Natural killer cell treated with Interleukin-12 subunit alpha and Interleukin-12 subunit beta and Interleukin-15 and Interleukin-18, amount 100 ng/mL, for 72 hours (primary cell): ENCODE data around the gene CTDNEP1. TPM values are rescaled to one million over a fixed set of nuclear protein-coding genes. Genes with fewer than 3 reads are reported as not detected.

Experiments used
- ATAC-seq, 2 donors: fragments of 150-1000 bp; cut with Tn5 transposase in 1 of 2; sonication (Bioruptor Pico), chemical (Tn5 transposase) in 1 of 2; 2 replicates each; pipeline ENCODE4 v1.10.0; 2021
- DNase-seq: peaks from one replicate; pipeline ENCODE4 v3.0.0; 2022; ENCODE audit warnings: low spot score
- H3K27ac Mint-ChIP-seq, 2 donors: 1 replicate in 1 of 2; 2 replicates in 1 of 2; pipeline ENCODE4 v1.8.0; 2022; ENCODE audit warnings: mixed read lengths in 2 of 2, mild to moderate bottlenecking in 1 of 2, moderate library complexity in 1 of 2
- H3K27me3 Mint-ChIP-seq, 2 donors: 1 replicate in 1 of 2; 2 replicates in 1 of 2; pipeline ENCODE4 v1.8.0; 2022; ENCODE audit warnings: mixed read lengths in 2 of 2
- H3K36me3 Mint-ChIP-seq: one replicate; pipeline ENCODE4 v1.8.0; 2022; ENCODE audit warnings: mixed read lengths
- H3K4me1 Mint-ChIP-seq, 2 donors: 1 replicate in 1 of 2; 2 replicates in 1 of 2; pipeline ENCODE4 v1.8.0; 2022; ENCODE audit warnings: low read depth in 2 of 2, mixed read lengths in 2 of 2, mild to moderate bottlenecking in 1 of 2
- H3K4me3 Mint-ChIP-seq: one replicate; pipeline ENCODE4 v1.8.0; 2022; ENCODE audit warnings: mixed read lengths
- H3K9me3 Mint-ChIP-seq: 2 replicates; pipeline ENCODE4 v1.8.0; 2022; ENCODE audit warnings: mixed read lengths
- total RNA-seq, 2 donors: library from RNA; stranded (reverse); gene quantifications; one replicate each; pipeline ENCODE4 v1.2.3, GENCODE V29; 2022

CTDNEP1 gene
- total RNA-seq, 2 donors from 2014 or later, result 145 to 165 TPM

- H3K4me3 Mint-ChIP-seq, result no peak overlapping the region
- H3K27me3 Mint-ChIP-seq, result no peaks in the 10 kb centered on the region
- no peak for DNase-seq
- H3K27ac Mint-ChIP-seq, result no peak overlapping the region
- H3K36me3 Mint-ChIP-seq, result peaks cover 4% of the 10 kb centered on the region
- no peaks in the 10 kb centered on the region for H3K9me3 Mint-ChIP-seq
- H3K4me1 Mint-ChIP-seq, result peaks cover 28 to 36% of the 10 kb centered on the region in 2 donors
- no peak for ATAC-seq
Observed at GRCh38 chr17:7223375-7223774, 28.2 kb downstream of the CTDNEP1 start.

DNA sequence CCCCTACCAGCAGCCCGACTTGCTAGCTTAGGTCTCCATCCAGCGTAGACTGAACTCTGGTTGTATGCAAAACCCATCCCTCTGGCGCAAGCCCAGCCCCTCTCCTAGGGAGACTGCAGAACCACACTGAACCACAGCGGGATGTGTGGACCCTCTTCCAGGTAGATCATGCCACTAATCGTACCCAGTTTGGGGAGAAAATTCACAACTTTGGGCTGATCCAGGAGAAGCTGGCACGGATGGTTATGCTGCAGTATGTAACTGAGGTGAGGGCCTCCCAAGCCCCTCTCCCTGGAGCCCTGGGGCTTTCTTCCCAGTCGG, 28.6 kb downstream of the CTDNEP1 start:
- no peak for DNase-seq
- Mint-ChIP-seq H3K4me1 (peaks cover 28 to 36% of the 10 kb centered on the region in 2 donors), H3K27ac (no peak overlapping the region), H3K4me3 (no peak overlapping the region), H3K27me3 (no peaks in the 10 kb centered on the region), H3K36me3 (peaks cover under 1% of the 10 kb centered on the region), H3K9me3 (no peaks in the 10 kb centered on the region)
- ATAC-seq, result no peak

- ATAC-seq (no peak), DNase-seq (no peak)
- Mint-ChIP-seq H3K27me3 (no peaks in the 10 kb centered on the region), H3K4me3 (peak overlapping the region; percentile 93), H3K36me3 (no peaks in the 10 kb centered on the region), H3K9me3 (no peaks in the 10 kb centered on the region), H3K4me1 (peaks cover 28 to 36% of the 10 kb centered on the region in 2 donors), H3K27ac (no peak overlapping the region)
Observed at GRCh38 chr17:7222093-7222971, 29.2 kb downstream of the CTDNEP1 start.

DNA sequence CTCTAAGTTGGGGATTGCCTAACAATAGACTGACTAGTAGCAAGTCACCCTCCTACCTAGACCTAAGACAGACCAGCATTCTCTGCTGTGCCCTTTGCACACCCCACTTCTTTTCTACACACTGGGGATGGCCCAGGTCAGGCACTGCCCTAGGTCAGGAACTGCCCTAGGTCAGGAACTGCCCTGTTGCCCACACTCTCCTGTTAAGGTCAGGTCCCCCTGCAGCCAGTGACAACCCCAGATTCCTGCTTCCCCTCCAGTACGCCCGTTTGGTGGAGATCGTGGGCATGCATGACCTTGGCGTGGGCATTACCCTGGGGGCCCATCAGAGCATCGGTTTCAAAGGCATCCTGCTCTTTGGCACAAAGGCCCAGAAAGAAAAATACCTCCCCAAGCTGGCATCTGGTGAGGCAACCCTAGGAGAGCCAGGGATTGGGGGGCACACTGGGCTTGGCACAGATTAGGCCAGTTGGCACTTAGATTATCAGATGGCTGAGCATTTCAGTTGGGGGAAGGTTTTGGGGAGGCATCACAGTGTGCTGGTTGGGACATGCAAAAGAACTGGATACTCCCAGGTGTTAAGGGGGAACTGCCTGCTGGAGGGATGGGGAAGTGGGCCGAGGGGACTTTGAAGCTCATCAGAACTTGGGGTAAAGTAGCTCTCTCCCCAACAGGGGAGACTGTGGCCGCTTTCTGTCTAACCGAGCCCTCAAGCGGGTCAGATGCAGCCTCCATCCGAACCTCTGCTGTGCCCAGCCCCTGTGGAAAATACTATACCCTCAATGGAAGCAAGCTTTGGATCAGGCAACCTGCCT, 30.0 kb downstream of the CTDNEP1 start:
- Mint-ChIP-seq H3K9me3 (no peaks in the 10 kb centered on the region), H3K4me3 (peak overlapping the region; percentile 93), H3K27ac (peak overlapping the region; percentile 98), H3K36me3 (no peaks in the 10 kb centered on the region), H3K27me3 (no peaks in the 10 kb centered on the region), H3K4me1 (peaks cover 29 to 39% of the 10 kb centered on the region in 2 donors)
- no peak for ATAC-seq
- no peak for DNase-seq

DNA sequence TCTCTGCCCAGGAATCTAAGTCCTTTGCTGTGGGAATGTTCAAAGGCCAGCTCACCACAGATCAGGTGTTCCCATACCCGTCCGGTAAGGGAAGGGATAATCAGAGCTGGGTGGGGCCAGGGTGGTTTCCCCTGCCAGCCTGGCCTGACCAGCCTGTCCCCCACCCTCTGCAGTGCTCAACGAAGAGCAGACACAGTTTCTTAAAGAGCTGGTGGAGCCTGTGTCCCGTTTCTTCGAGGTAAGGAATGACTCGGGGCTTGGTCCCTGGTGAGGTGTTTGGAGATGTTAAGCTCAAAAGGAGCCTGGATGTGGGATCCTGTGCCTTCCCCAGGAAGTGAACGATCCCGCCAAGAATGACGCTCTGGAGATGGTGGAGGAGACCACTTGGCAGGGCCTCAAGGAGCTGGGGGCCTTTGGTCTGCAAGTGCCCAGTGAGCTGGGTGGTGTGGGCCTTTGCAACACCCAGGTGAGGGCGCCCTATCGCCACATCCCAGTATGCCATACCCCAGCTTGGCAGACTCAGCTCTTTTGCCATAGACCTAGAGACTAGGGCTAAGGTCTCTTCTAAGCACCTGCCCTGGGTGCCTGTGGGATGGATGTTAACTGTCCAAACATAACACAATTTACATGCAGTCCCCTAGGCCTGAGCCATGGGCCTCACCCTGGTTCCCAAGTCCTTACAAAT, 30.8 kb downstream of the CTDNEP1 start:
- Mint-ChIP-seq H3K27me3 (no peaks in the 10 kb centered on the region), H3K4me3 (peak overlapping the region; percentile 93)

DNA sequence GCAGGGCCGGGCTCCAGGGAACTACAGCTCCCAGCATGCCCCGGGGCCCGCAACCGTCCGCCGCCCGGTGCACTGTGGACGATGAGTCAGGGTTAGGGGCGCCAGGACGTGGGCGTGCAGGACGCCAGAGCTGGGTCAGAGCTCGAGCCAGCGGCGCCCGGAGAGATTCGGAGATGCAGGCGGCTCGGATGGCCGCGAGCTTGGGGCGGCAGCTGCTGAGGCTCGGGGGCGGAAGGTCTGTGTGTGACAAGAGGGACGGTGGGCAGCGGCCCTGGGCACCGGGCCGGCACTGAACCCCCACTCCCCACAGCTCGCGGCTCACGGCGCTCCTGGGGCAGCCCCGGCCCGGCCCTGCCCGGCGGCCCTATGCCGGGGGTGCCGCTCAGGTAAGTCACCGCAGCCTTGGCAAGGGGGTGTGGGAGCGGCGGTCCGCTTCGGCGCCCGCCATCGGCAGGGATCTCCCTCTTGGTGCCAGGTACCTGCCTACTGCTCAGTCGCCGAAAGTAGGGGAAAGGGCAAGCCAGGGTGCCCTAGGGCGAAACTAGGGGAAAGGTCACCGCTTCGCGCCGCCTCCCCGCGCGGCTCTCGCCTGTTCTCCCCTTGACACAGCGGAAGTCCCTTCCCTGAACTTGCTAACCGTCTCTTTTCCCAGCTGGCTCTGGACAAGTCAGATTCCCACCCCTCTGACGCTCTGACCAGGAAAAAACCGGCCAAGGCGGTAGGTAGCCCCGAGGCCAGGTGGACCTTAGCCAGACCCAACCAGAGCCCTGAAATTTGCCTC, 31.5 kb downstream of the CTDNEP1 start, which contains the start of the genes ACADVL and DLG4:
Gene ACADVL, plus strand, starts transcription at position 127 of the 781 bp plus-strand sequence. Its CDS starts 47 bp downstream, at position 174.
Gene DLG4, minus strand, starts transcription at position 25 of the 781 bp plus-strand sequence.
- H3K9me3 Mint-ChIP-seq, result no peaks in the 10 kb centered on the region
- peak; percentile 94 to 95 for ATAC-seq
- peak within 1 kb of the TSS; percentile 93 for H3K4me3 Mint-ChIP-seq
- H3K4me1 Mint-ChIP-seq, result peaks cover 40 to 47% of the 10 kb centered on the region in 2 donors
- no peaks in the 10 kb centered on the region for H3K36me3 Mint-ChIP-seq
- DNase-seq, result peak; percentile 90
- peak within 1 kb of the TSS; percentile 98 for H3K27ac Mint-ChIP-seq
- H3K27me3 Mint-ChIP-seq, result no peaks in the 10 kb centered on the region

More for the DNA sequence above, 30.8 kb downstream of the CTDNEP1 start:
- no peaks in the 10 kb centered on the region for H3K36me3 Mint-ChIP-seq
- no peaks in the 10 kb centered on the region for H3K9me3 Mint-ChIP-seq
- peak overlapping the region; percentile 98 for H3K27ac Mint-ChIP-seq
- DNase-seq, result no peak
- H3K4me1 Mint-ChIP-seq, result peaks cover 37 to 46% of the 10 kb centered on the region in 2 donors
- peak in 1 of 2 donors; percentile 37 for ATAC-seq

DNA sequence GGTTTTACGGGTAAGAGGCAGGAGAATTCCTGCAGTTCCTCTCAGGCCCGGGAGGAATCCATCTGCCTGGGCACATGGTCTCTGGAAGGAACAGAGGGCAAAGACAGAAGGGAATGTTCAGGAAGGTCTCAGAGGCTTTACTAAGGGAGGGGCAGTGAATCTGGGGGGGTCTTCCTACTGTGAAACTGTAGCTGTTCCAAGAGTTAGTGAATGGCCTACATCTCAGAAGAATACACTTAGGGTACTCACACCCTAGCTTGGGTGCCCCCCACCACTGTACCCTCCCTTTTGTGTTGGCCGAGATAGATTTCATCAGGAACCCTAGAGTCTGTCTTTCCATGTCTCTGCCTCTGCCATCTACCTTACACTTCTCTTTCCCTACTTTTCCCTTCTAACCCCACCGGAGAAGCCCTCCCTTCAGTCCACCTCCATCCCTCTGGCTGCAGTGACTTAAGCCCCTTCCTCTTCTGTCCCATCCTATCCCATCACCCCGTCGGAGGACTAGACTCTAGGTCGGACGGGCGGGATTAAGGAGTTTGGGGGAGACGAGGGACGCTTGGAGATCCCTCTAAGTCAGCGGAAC, 32.2 kb downstream of the CTDNEP1 start:
- Mint-ChIP-seq H3K9me3 (no peaks in the 10 kb centered on the region), H3K27ac (peak overlapping the region; percentile 98), H3K27me3 (no peaks in the 10 kb centered on the region), H3K36me3 (no peaks in the 10 kb centered on the region), H3K4me1 (peaks cover 46 to 54% of the 10 kb centered on the region in 2 donors), H3K4me3 (peak overlapping the region; percentile 93)
- no peak for ATAC-seq
- DNase-seq, result no peak

DNA sequence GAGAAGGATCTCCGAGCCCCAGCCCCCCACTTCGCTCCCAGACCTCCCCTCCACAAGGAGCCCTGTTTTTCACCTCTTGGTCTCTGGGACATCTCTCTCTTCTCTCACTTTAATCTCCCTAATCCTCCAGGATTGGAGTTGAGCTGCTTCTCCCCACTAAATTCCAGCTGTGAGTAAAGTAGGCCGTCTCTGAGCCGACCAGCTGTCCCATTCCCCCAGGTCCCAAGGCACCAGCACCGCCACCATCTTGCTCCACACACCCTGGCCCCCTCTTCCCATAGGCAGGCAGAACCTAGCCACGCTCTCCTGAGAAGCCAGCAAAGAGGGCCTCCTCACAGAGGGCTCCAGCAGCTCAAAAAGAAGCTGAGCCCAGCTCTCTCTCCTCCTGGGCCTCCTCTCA, 32.8 kb downstream of the CTDNEP1 start:
- ATAC-seq, result no peak
- peaks cover 52 to 58% of the 10 kb centered on the region in 2 donors for H3K4me1 Mint-ChIP-seq
- DNase-seq, result no peak
- H3K9me3 Mint-ChIP-seq, result no peaks in the 10 kb centered on the region
- no peaks in the 10 kb centered on the region for H3K36me3 Mint-ChIP-seq
- peak overlapping the region; percentile 93 for H3K4me3 Mint-ChIP-seq
- H3K27me3 Mint-ChIP-seq, result no peaks in the 10 kb centered on the region
- peak overlapping the region; percentile 98 for H3K27ac Mint-ChIP-seq

GRCh38 chr17:7218166-7218565, 33.4 kb downstream of the CTDNEP1 start:
- no peak overlapping the region for H3K4me3 Mint-ChIP-seq
- H3K36me3 Mint-ChIP-seq, result no peaks in the 10 kb centered on the region
- DNase-seq, result no peak
- H3K27ac Mint-ChIP-seq, result peak overlapping the region; percentile 60 to 98
- H3K9me3 Mint-ChIP-seq, result no peaks in the 10 kb centered on the region
- H3K4me1 Mint-ChIP-seq, result peaks cover 57 to 58% of the 10 kb centered on the region in 2 donors
- no peak for ATAC-seq
- H3K27me3 Mint-ChIP-seq, result no peaks in the 10 kb centered on the region

- H3K4me1 Mint-ChIP-seq, result peaks cover 58% of the 10 kb centered on the region in 2 donors
- H3K27me3 Mint-ChIP-seq, result peaks cover under 1 to 1% of the 10 kb centered on the region in 2 donors
- DNase-seq (no peak), ATAC-seq (no peak)
- H3K9me3 Mint-ChIP-seq, result no peaks in the 10 kb centered on the region
- peak overlapping the region; percentile 60 to 98 for H3K27ac Mint-ChIP-seq
- peak overlapping the region; percentile 38 for H3K4me3 Mint-ChIP-seq
- no peaks in the 10 kb centered on the region for H3K36me3 Mint-ChIP-seq
Observed at GRCh38 chr17:7217113-7217987, 34.2 kb downstream of the CTDNEP1 start.

DNA sequence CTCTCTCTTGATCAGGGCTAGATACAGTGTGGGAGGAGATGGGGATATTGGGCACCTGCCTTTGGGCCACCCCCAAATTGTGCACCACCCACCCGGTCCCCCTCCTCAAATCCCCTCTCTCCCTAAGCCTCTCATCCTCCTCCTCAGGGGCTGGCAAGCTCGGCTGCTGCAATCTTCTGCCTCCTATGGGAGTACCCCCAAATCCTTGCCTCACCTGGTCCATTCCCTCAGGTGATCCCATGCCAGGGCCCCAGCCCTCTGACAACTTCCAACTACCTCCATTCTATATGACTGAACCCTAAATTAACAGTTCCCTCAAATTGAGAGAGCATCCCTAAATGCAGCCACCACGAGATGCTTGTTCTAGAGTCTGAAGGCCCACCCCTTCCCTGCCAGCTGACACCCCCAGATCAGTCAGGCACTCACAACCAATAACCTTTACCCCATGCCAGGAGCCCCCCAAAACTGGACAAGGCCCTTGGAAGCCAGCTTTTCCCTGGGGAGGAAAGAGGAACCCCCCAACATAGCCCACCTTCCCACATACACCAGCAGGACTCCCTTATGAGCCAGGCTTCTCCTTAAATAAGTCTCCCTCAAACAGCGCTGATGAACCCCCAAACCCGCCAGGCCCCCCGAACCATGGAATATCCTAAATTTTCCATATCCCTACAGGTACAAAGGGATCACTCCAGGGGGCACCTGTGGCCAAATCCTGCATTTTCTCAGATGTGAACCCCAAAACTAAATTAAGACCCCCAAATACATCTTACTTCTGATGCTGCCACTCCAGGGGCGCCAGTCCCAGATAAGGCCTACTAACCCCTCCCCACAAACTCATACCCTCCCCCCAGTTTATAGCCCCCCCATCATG, 35.1 kb downstream of the CTDNEP1 start:
- Mint-ChIP-seq H3K36me3 (no peaks in the 10 kb centered on the region), H3K4me3 (peak overlapping the region; percentile 56), H3K4me1 (peaks cover 53 to 62% of the 10 kb centered on the region in 2 donors), H3K27me3 (peaks cover 6% of the 10 kb centered on the region in 2 donors), H3K27ac (peak overlapping the region; percentile 40 to 47), H3K9me3 (no peaks in the 10 kb centered on the region)
- ATAC-seq (no peak), DNase-seq (no peak)
